Caco-2 (cell line): ENCODE data around the gene RBPJL. TPM values are rescaled to one million over a fixed set of nuclear protein-coding genes. Genes with fewer than 3 reads are reported as not detected.

Experiments
- BruUV-seq: library from RNA; stranded (reverse); fragments of 400-500 nt; replicated peaks from 2 replicates; lab custom pipeline; 2021; lab: Mats Ljungman, UMichigan
- CTCF ChIA-PET: fragments of 300-600 bp; sonication (Branson Sonifier 250); formaldehyde crosslinking; loops from one replicate; lab custom pipeline; 2022; ENCODE audit warnings: antibody characterized with exemption; lab: Charles Lee
- POLR2A ChIA-PET: fragments of 300-600 bp; sonication (Branson Sonifier 250); formaldehyde crosslinking; loops from one replicate; lab custom pipeline; 2022; ENCODE audit warnings: antibody characterized with exemption; lab: Charles Lee
- DNase-seq, 2 experiments: peaks; one replicate each; pipeline versions ENCODE4 v3.0.0 to v3.0.0-alpha.2; 2020 to 2022
- H3K27me3 ChIP-seq: replicated peaks from 2 replicates; pipeline ENCODE4 v1.6.0; 2011; ENCODE audit warnings: low read length; ENCODE audit not compliant: control insufficient read depth, insufficient read depth
- H3K36me3 ChIP-seq: 2 replicates; pipeline ENCODE4 v1.5.1; 2011; ENCODE audit warnings: low read length; ENCODE audit not compliant: control insufficient read depth, insufficient read depth
- H3K4me1 ChIP-seq: fragments of 250-450 bp; sonication (Bioruptor Pico); 2 replicates; pipeline ENCODE4 v1.5.1; 2020; ENCODE audit warnings: mild to moderate bottlenecking
- H3K4me3 ChIP-seq: 2 replicates; pipeline ENCODE4 v1.5.1; 2011; ENCODE audit warnings: low read depth, mild to moderate bottlenecking, control low read depth, low read length
- H3K9me3 ChIP-seq: fragments of 250-450 bp; sonication (Bioruptor Pico); 2 replicates; pipeline ENCODE4 v1.5.1; 2020; ENCODE audit warnings: mild to moderate bottlenecking, moderate library complexity
- H3K27ac Mint-ChIP-seq: one replicate; pipeline ENCODE4 v1.8.0; 2022; ENCODE audit warnings: mixed read lengths; ENCODE audit not compliant: unreplicated experiment
- H3K27me3 Mint-ChIP-seq: one replicate; pipeline ENCODE4 v1.8.0; 2022; ENCODE audit warnings: mixed read lengths; ENCODE audit not compliant: insufficient read depth, unreplicated experiment
- H3K36me3 Mint-ChIP-seq: one replicate; pipeline ENCODE4 v1.8.0; 2022; ENCODE audit warnings: mild to moderate bottlenecking, mixed read lengths; ENCODE audit not compliant: insufficient read depth, unreplicated experiment
- H3K4me1 Mint-ChIP-seq: one replicate; pipeline ENCODE4 v1.8.0; 2022; ENCODE audit warnings: low read depth, mixed read lengths; ENCODE audit not compliant: unreplicated experiment
- H3K4me3 Mint-ChIP-seq: one replicate; pipeline ENCODE4 v1.8.0; 2022; ENCODE audit warnings: mild to moderate bottlenecking, moderate library complexity, mixed read lengths; ENCODE audit not compliant: unreplicated experiment
- H3K9me3 Mint-ChIP-seq: one replicate; pipeline ENCODE4 v1.8.0; 2022; ENCODE audit warnings: mixed read lengths; ENCODE audit not compliant: unreplicated experiment
- CTCF ChIP-seq, 2 experiments: fragments of 200-600 bp in 1 of 2; IDR thresholded peaks; 1 replicate in 1 of 2; 2 replicates in 1 of 2; pipeline versions ENCODE4 v1.5.1 to v1.8.0; 2011 to 2022; ENCODE audit warnings: antibody characterized with exemption in 1 of 2, control low read depth in 1 of 2, inconsistent platforms in 1 of 2, low read depth in 1 of 2, low read length in 1 of 2, mild to moderate bottlenecking in 1 of 2, moderate library complexity in 1 of 2; ENCODE audit not compliant: insufficient read depth in 1 of 2, severe bottlenecking in 1 of 2, unreplicated experiment in 1 of 2
- intact Hi-C: fragments of 100-400 bp; cut with micrococcal nuclease; formaldehyde crosslinking; loops from one replicate; pipeline ENCODE4 v1.10.0; 2022; ENCODE audit not compliant: unreplicated experiment
- total RNA-seq: library from RNA; stranded (reverse); gene quantifications from 2 replicates; pipeline ENCODE4 v1.2.3, GENCODE V29; 2022

Gene RBPJL
- total RNA-seq, 1 experiment from 2014 or later, result not detected

GRCh38 chr20:45320948-45321595 is 14.4 kb downstream of the RBPJL start:
- CTCF ChIA-PET, result interaction anchor here (0.7 to 7.4 kb wide), 12 partner anchors 9 to 450 kb away, joined by 3 to 278 read pairs (median 4); partner anchors contain the start of gene SYS1
- H3K9me3 Mint-ChIP-seq, result no peaks in the 10 kb centered on the region
- no TSS peak for BruUV-seq

GRCh38 chr20:45322952-45323383 is 16.3 kb downstream of the RBPJL start:
- H3K36me3 Mint-ChIP-seq, result peaks cover 45% of the 10 kb centered on the region

More at GRCh38 chr20:45320948-45321595, 14.4 kb downstream of the RBPJL start:
- H3K4me3 ChIP-seq, result no peak overlapping the region
- TF ChIP-seq CTCF (IDR thresholded peaks at IDR 0.05; ENCODE audit: insufficient read depth in 1 of 2, low read depth in 1 of 2, low read length in 1 of 2, severe bottlenecking in 1 of 2, unreplicated experiment in 1 of 2), result no peak
- no peak overlapping the region for H3K27ac Mint-ChIP-seq
- H3K9me3 ChIP-seq, result no peaks in the 10 kb centered on the region
- peaks cover 8% of the 10 kb centered on the region; the same call in 1 of the 2 replicates for H3K4me1 ChIP-seq
- peaks cover 26% of the 10 kb centered on the region for H3K36me3 Mint-ChIP-seq
- H3K36me3 ChIP-seq, result no peaks in the 10 kb centered on the region
- POLR2A ChIA-PET, result no interaction called here
- no peak for DNase-seq
- intact Hi-C loops, result no loop called here
- no peaks in the 10 kb centered on the region for H3K27me3 ChIP-seq
- H3K4me1 Mint-ChIP-seq, result no peaks in the 10 kb centered on the region
- no peak overlapping the region for H3K4me3 Mint-ChIP-seq
- H3K27me3 Mint-ChIP-seq, result peaks cover 4% of the 10 kb centered on the region

More at GRCh38 chr20:45322952-45323383, 16.3 kb downstream of the RBPJL start:
- DNase-seq, result peak; percentile 84 to 86
- peak; percentile 55 to 79 for TF ChIP-seq CTCF (IDR thresholded peaks at IDR 0.05; ENCODE audit: insufficient read depth in 1 of 2, low read depth in 1 of 2, low read length in 1 of 2, severe bottlenecking in 1 of 2, unreplicated experiment in 1 of 2)
- Mint-ChIP-seq H3K4me3 (no peak overlapping the region), H3K4me1 (no peaks in the 10 kb centered on the region), H3K9me3 (no peaks in the 10 kb centered on the region), H3K27ac (peak overlapping the region; percentile 3), H3K27me3 (no peaks in the 10 kb centered on the region)
- Histone ChIP-seq H3K27me3 (no peaks in the 10 kb centered on the region), H3K4me1 (peaks cover 8% of the 10 kb centered on the region; the same call in 1 of the 2 replicates), H3K9me3 (no peaks in the 10 kb centered on the region), H3K36me3 (peaks cover 8% of the 10 kb centered on the region), H3K4me3 (no peak overlapping the region)
- POLR2A ChIA-PET, result interaction anchor here (0.5 to 1.5 kb wide), 13 partner anchors 19 to 448 kb away, joined by 3 to 21 read pairs (median 7); partner anchors contain the start of genes PIGT and SYS1
- no TSS peak for BruUV-seq
- intact Hi-C loops, result loop anchor here (1.0 kb wide), 6 partner anchors 20 to 448 kb away; partner anchors contain the start of genes PIGT and SYS1
- CTCF ChIA-PET, result interaction anchor here (0.6 to 7.4 kb wide), 46 partner anchors 9 to 448 kb away, joined by 3 to 278 read pairs (median 6); partner anchors contain the start of genes PIGT, SYS1, WFDC10A and WFDC2
